Measurements from ENCODE around the gene SS18L1.

GRCh38 chr20:62116558-62117361, 26.8 kb upstream of the SS18L1 start:
- TF ChIP-seq POLR2A (IDR thresholded peaks at IDR 0.05) (no peak), CTCF (IDR thresholded peaks at IDR 0.05) (no peak)

Data from testis (tissue), 2 donors.